ENCODE measurements around the gene TMEM190.

DNA sequence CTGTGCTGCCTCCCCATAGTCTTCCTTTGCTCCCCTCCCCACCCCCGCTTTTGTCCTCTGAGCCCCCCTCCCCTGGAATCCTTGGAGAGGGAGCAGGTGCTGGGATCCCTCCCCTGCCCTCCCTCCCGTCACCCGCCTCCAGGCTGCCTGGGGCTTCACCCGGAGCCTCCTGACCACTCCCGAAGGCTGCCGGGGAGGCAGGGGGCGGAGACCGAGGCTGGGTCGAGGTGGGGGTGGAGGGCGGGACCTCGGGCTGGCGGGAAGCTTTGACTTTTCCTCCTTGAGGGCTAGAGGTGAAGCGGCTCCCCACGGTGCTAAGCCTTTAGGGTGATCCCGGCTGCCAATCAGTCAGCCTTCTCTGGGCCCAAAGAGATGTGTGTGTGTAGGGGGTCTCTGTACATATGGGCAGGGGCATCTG, 35.4 kb upstream of the TMEM190 start:
- TF ChIP-seq, protein P1, sequence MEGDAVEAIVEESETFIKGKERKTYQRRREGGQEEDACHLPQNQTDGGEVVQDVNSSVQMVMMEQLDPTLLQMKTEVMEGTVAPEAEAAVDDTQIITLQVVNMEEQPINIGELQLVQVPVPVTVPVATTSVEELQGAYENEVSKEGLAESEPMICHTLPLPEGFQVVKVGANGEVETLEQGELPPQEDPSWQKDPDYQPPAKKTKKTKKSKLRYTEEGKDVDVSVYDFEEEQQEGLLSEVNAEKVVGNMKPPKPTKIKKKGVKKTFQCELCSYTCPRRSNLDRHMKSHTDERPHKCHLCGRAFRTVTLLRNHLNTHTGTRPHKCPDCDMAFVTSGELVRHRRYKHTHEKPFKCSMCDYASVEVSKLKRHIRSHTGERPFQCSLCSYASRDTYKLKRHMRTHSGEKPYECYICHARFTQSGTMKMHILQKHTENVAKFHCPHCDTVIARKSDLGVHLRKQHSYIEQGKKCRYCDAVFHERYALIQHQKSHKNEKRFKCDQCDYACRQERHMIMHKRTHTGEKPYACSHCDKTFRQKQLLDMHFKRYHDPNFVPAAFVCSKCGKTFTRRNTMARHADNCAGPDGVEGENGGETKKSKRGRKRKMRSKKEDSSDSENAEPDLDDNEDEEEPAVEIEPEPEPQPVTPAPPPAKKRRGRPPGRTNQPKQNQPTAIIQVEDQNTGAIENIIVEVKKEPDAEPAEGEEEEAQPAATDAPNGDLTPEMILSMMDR (conservative IDR thresholded peaks at IDR 0.05 in 1 of 2, IDR thresholded peaks at IDR 0.05 in 1 of 2; ENCODE audit: extremely low read depth in 1 of 2, insufficient read depth in 1 of 2, low read depth in 1 of 2, low read length in 2 of 2) = no peak
- no peak for TF ChIP-seq EZH2 (IDR thresholded peaks at IDR 0.05; ENCODE audit: borderline replicate concordance, low read length)
